ENCODE results near the gene NECAB3. TPM values are rescaled to one million over a fixed set of nuclear protein-coding genes. Genes with fewer than 3 reads are reported as not detected.

The NECAB3 gene
- total and polyA plus RNA-seq, 4 donors: 10.5 to 14.8 (median 11.1) TPM

DNA sequence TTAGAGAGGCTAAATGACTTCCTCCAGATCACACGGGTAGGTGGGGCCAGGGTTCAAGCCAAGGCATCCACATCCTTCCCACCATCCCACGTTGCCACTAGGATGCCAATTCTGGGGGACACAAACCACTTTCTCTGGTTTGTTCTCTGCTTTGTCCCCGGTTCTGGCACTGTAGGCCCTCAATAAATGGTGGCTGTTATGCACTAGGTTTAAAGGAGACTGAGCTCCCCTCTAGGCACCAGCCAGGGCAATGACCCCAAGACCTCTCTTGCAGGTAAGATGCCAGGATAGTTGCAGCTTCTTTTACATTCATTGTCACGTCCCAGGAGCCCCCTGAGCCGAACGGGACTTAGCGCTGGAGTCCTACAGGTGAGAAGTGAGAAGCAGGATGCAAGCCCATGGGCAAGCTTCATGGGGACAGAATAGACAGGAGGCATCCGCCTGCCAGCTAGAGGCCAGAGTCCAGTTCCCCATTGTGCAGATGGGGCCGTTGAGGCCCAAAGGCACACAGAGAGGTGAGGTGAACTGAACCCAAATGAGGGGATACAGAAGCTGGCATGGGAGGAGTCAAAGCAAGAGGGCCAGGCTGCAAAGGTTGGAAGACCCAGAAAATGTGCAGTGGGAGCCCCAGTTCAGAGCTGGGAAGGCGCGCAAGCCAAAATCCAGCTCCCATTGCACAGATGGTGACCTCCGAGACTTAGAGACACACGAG, 45.2 kb upstream of the NECAB3 start:
- Histone ChIP-seq H3K27ac (ENCODE audit: low read depth in 1 of 2, low read length in 2 of 2) (peak overlapping the region; percentile 55 to 66), H3K36me3 (ENCODE audit: control insufficient read depth in 4 of 4, insufficient read depth in 3 of 4, low read depth in 1 of 4, low read length in 3 of 4) (no peaks in the 10 kb centered on the region), H3K9ac (ENCODE audit: low read depth in 1 of 2, low read length in 2 of 2) (peak overlapping the region in 1 of 2 donors; percentile 65), H3K4me3 (ENCODE audit: low read depth in 1 of 3, low read length in 3 of 3) (peak overlapping the region; percentile 61 to 88 (median 86)), H3K27me3 (ENCODE audit: control insufficient read depth in 4 of 4, insufficient read depth in 4 of 4, low read length in 3 of 4) (no peaks in the 10 kb centered on the region), H3K9me3 (ENCODE audit: control insufficient read depth in 4 of 4, low read length in 3 of 4) (no peaks in the 10 kb centered on the region), H3K4me1 (ENCODE audit: control insufficient read depth in 4 of 4, insufficient read depth in 4 of 4, low read length in 3 of 4) (peaks cover 6 to 20% (median 14%) of the 10 kb centered on the region in 4 donors)
- no peak for TF ChIP-seq SP1 (IDR thresholded peaks at IDR 0.05)
- TF ChIP-seq TAF1 (conservative IDR thresholded peaks at IDR 0.05): no peak
- no peak for TF ChIP-seq FOXA1 (IDR thresholded peaks at IDR 0.05)
- TF ChIP-seq, protein P1, sequence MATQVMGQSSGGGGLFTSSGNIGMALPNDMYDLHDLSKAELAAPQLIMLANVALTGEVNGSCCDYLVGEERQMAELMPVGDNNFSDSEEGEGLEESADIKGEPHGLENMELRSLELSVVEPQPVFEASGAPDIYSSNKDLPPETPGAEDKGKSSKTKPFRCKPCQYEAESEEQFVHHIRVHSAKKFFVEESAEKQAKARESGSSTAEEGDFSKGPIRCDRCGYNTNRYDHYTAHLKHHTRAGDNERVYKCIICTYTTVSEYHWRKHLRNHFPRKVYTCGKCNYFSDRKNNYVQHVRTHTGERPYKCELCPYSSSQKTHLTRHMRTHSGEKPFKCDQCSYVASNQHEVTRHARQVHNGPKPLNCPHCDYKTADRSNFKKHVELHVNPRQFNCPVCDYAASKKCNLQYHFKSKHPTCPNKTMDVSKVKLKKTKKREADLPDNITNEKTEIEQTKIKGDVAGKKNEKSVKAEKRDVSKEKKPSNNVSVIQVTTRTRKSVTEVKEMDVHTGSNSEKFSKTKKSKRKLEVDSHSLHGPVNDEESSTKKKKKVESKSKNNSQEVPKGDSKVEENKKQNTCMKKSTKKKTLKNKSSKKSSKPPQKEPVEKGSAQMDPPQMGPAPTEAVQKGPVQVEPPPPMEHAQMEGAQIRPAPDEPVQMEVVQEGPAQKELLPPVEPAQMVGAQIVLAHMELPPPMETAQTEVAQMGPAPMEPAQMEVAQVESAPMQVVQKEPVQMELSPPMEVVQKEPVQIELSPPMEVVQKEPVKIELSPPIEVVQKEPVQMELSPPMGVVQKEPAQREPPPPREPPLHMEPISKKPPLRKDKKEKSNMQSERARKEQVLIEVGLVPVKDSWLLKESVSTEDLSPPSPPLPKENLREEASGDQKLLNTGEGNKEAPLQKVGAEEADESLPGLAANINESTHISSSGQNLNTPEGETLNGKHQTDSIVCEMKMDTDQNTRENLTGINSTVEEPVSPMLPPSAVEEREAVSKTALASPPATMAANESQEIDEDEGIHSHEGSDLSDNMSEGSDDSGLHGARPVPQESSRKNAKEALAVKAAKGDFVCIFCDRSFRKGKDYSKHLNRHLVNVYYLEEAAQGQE (IDR thresholded peaks at IDR 0.05): no peak
- TF ChIP-seq HNF4G (IDR thresholded peaks at IDR 0.05): no peak
- no peak for TF ChIP-seq RXRA (IDR thresholded peaks at IDR 0.05)
- no peak for TF ChIP-seq EGR1 (IDR thresholded peaks at IDR 0.05; ENCODE audit: low read depth in 2 of 2)
- TF ChIP-seq, protein P2, sequence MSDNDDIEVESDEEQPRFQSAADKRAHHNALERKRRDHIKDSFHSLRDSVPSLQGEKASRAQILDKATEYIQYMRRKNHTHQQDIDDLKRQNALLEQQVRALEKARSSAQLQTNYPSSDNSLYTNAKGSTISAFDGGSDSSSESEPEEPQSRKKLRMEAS (IDR thresholded peaks at IDR 0.05): no peak
- TF ChIP-seq HNF4A (conservative IDR thresholded peaks at IDR 0.05): no peak
- TF ChIP-seq, protein P3, sequence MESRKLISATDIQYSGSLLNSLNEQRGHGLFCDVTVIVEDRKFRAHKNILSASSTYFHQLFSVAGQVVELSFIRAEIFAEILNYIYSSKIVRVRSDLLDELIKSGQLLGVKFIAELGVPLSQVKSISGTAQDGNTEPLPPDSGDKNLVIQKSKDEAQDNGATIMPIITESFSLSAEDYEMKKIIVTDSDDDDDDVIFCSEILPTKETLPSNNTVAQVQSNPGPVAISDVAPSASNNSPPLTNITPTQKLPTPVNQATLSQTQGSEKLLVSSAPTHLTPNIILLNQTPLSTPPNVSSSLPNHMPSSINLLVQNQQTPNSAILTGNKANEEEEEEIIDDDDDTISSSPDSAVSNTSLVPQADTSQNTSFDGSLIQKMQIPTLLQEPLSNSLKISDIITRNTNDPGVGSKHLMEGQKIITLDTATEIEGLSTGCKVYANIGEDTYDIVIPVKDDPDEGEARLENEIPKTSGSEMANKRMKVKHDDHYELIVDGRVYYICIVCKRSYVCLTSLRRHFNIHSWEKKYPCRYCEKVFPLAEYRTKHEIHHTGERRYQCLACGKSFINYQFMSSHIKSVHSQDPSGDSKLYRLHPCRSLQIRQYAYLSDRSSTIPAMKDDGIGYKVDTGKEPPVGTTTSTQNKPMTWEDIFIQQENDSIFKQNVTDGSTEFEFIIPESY (IDR thresholded peaks at IDR 0.05): no peak
- no peak for DNase-seq (ENCODE audit: low spot score)
- WGBS: 51% methylated on average over 13 of the region's 13 CpGs

DNA sequence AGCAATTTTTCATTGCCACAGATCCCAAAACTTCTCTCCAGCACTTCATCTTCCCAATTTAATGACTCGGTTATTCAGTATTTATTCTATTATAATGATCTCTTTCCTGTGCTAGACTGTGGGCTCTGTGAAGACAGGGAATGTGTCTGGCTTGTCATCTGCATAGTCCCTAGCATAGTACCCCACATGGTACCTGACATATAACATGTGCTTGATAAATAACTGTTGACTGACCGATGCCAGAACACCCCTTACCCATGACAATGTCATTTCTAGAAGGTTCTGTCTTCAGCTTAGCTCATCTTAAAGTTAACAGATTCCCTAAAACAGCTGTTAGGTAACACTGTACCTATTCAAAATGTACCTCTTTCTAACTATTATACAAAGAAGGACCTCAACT, 42.3 kb upstream of the NECAB3 start:
- Histone ChIP-seq H3K27me3 (ENCODE audit: control insufficient read depth in 4 of 4, insufficient read depth in 4 of 4, low read length in 3 of 4) (no peaks in the 10 kb centered on the region), H3K4me1 (ENCODE audit: control insufficient read depth in 4 of 4, insufficient read depth in 4 of 4, low read length in 3 of 4) (peaks cover 4 to 16% (median 12%) of the 10 kb centered on the region in 4 donors), H3K9me3 (ENCODE audit: control insufficient read depth in 4 of 4, low read length in 3 of 4) (no peaks in the 10 kb centered on the region), H3K9ac (ENCODE audit: low read depth in 1 of 2, low read length in 2 of 2) (no peak overlapping the region), H3K36me3 (ENCODE audit: control insufficient read depth in 4 of 4, insufficient read depth in 3 of 4, low read depth in 1 of 4, low read length in 3 of 4) (peaks cover 0 to 13% (median 6%) of the 10 kb centered on the region in 4 donors), H3K4me3 (ENCODE audit: low read depth in 1 of 3, low read length in 3 of 3) (no peak overlapping the region), H3K27ac (ENCODE audit: low read depth in 1 of 2, low read length in 2 of 2) (no peak overlapping the region)
- 93% methylated on average over 2 of the region's 2 CpGs for WGBS
- TF ChIP-seq RXRA (IDR thresholded peaks at IDR 0.05): no peak
- TF ChIP-seq, protein P4, sequence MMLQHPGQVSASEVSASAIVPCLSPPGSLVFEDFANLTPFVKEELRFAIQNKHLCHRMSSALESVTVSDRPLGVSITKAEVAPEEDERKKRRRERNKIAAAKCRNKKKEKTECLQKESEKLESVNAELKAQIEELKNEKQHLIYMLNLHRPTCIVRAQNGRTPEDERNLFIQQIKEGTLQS (IDR thresholded peaks at IDR 0.05): no peak
- TF ChIP-seq, protein P5, sequence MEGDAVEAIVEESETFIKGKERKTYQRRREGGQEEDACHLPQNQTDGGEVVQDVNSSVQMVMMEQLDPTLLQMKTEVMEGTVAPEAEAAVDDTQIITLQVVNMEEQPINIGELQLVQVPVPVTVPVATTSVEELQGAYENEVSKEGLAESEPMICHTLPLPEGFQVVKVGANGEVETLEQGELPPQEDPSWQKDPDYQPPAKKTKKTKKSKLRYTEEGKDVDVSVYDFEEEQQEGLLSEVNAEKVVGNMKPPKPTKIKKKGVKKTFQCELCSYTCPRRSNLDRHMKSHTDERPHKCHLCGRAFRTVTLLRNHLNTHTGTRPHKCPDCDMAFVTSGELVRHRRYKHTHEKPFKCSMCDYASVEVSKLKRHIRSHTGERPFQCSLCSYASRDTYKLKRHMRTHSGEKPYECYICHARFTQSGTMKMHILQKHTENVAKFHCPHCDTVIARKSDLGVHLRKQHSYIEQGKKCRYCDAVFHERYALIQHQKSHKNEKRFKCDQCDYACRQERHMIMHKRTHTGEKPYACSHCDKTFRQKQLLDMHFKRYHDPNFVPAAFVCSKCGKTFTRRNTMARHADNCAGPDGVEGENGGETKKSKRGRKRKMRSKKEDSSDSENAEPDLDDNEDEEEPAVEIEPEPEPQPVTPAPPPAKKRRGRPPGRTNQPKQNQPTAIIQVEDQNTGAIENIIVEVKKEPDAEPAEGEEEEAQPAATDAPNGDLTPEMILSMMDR (IDR thresholded peaks at IDR 0.05; ENCODE audit: low read depth, low read length, missing input control): no peak
- DNase-seq (ENCODE audit: low spot score): no peak
